Islet precursor cell (in vitro differentiated cells): Measurements from ENCODE around the gene PDP2.
"Not testable (repeated sequence)": the region's sequence is repeated elsewhere in the genome, so short reads cannot be mapped to it uniquely, and the experiment has no call there.

Experiments
- DNase-seq: peaks from one replicate; pipeline ENCODE4 v3.0.0-alpha.2; 2018

PDP2 gene

GRCh38 chr16:66921729-66922450 is 41.6 kb downstream of the PDP2 start:
- DNase-seq, result no peak

GRCh38 chr16:66923247-66923731 is 43.0 kb downstream of the PDP2 start:
- no peak for DNase-seq

GRCh38 chr16:66923866-66924265 is 43.6 kb downstream of the PDP2 start:
- DNase-seq, result no peak

DNA sequence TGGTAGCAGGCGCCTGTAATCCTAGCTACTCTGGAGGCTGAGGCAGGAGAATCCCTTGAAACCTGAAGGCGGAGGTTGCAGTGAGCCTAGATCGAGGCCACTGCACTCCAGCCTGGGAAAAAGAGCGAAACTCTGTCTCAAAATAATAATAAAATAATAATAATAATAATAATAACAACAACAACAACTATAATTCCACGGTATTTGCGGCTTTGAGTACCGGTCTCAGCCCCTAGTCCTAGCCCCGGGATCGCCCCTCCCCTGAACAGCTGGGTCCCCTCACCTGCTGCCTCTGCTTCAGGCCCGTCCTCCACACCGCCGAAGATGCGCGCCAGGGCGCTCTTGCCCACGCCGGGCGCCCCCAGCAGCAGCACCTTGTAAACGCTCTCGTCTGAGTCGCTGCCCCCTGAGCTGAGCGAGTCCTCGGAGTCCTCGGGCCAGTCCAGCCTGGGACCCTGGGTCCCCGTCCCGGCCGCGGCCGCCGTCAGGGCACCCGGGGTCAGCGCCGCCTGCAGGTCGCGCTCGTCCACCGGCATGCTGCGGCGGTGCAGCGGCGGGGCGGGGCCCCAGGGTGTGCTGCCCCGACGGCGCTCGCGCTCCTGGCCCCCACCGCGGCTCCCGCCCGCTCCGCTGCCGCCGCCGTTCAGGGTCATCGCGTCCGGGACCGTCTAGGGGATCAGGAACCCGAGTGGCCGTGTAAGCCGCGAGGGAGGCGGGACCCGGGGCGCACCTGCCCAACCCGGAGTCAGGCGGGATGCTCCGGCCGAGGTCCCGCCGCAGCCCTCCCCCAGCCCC is 44.4 kb downstream of the PDP2 start:
- DNase-seq, result peak; percentile 73

GRCh38 chr16:66925322-66925840 is 45.1 kb downstream of the PDP2 start, which contains the start of gene RRAD:
Gene RRAD, minus strand, starts transcription at chr16:66925535. Its CDS starts 356 bp downstream, at chr16:66925179.
- DNase-seq, result no peak

DNA sequence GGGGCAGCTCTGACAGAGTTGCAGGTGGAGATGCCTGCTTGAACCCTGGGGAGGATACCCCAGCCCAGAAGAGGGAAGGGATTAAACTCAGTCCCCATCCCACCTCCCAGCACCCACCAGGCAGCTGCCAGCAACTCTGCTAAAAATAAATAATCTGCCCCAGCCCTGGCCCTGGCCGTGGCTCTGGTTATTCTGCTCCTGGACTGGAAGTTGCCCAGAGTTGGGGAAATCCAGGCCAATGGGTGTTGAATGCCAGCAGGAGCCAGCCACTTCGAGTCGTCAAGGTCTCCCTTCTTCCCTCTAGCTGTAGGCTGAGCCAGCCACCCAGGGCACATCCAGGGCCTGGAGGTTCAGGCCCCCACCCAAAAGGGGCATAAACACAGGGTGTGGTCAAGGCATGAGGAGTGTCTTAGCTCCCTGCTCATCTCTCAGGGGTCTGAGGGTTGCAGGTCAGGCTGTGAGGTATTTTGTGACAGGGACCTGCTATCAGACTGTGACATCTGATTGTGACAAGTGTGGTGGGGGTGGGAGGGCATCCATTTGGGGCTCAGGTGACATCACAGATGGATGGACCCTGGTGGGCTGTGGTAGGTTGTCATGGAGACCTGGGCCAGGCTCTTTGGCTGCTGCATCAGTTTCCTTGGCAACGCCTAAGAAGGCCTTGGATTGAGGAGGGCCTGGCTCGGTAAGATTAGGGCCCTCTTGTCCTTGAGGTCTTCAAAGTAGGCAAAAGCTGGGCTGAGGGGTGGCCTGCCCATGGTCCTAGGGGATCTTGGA is 46.0 kb downstream of the PDP2 start:
- no peak for DNase-seq

- peak; percentile 88 for DNase-seq
Measured at GRCh38 chr16:66926961-66927436, 46.7 kb downstream of the PDP2 start.

- no peak for DNase-seq
Measured at GRCh38 chr16:66927918-66928649, 47.8 kb downstream of the PDP2 start.

GRCh38 chr16:66928702-66929388 is 48.5 kb downstream of the PDP2 start:
- DNase-seq, result no peak

- no peak for DNase-seq
Measured at GRCh38 chr16:66930189-66930588, 49.9 kb downstream of the PDP2 start.

- DNase-seq, result no peak
Measured at GRCh38 chr16:66931665-66932064, 51.4 kb downstream of the PDP2 start.

GRCh38 chr16:66932076-66932475 is 51.8 kb downstream of the PDP2 start:
- no peak for DNase-seq

DNA sequence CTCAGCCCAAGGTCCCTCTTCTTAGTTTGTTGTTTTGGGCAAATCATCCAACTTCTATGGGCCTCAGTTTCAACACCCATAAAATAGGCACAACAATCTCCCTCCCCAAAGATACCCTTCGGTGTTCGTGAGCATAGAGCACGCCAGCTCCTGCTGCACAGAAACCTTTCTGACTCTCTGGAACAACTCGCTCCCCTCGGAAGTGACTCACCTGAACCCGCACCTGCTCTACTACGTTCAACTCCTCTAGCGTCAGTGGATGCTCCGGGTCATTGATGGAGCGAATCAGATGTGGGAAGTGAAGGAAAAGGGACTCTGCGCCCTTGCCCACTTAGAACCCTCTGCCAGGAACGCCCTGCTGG is 53.4 kb downstream of the PDP2 start:
- DNase-seq, result no peak

GRCh38 chr16:66934138-66934838 is 54.0 kb downstream of the PDP2 start, which contains the start of gene CIAO2B:
Gene CIAO2B, minus strand, starts transcription at chr16:66934402. Its CDS starts 38 bp downstream, at chr16:66934364.
- DNase-seq, result peak; percentile 91

GRCh38 chr16:66934839-66935313 is 54.6 kb downstream of the PDP2 start:
- not testable (repeated sequence) for DNase-seq

GRCh38 chr16:66935314-66936011 is 55.1 kb downstream of the PDP2 start, which contains the start of gene CES2:
Gene CES2, plus strand, starts transcription at chr16:66935516. Its CDS starts 120 bp downstream, at chr16:66935636.
- DNase-seq, result no peak

- no peak for DNase-seq
Measured at GRCh38 chr16:66936462-66936861, 56.1 kb downstream of the PDP2 start.

- DNase-seq, result no peak
Measured at GRCh38 chr16:66936889-66937554, 56.7 kb downstream of the PDP2 start.

- DNase-seq, result no peak
Measured at GRCh38 chr16:66937725-66938337, 57.5 kb downstream of the PDP2 start.
